ENCODE results near the gene NAA10.
"Not testable (repeated sequence)": the region's sequence is repeated elsewhere in the genome, so short reads cannot be mapped to it uniquely, and the experiment has no call there.

Gene NAA10

GRCh38 chrX:153934762-153935325 is at the start of gene NAA10:
NAA10 (minus strand) TSS chrX:153935037; CDS start chrX:153934904, 133 bp downstream.
- DNase-seq = peak; percentile 80

- DNase-seq = no peak
These were observed 48.5 kb upstream of the NAA10 start for GRCh38 chrX:153983321-153983801.

GRCh38 chrX:153981771-153982533 is 47.1 kb upstream of the NAA10 start:
- no peak for DNase-seq

- no peak for DNase-seq
These were observed 46.4 kb upstream of the NAA10 start for GRCh38 chrX:153981231-153981630.

GRCh38 chrX:153980394-153980793 is 45.6 kb upstream of the NAA10 start:
- not testable (repeated sequence) for DNase-seq

- DNase-seq = no peak
These were observed 40.0 kb upstream of the NAA10 start for GRCh38 chrX:153974726-153975286.

GRCh38 chrX:153974003-153974725 is 39.3 kb upstream of the NAA10 start:
- DNase-seq = peak; percentile 40

GRCh38 chrX:153973127-153974002 is 38.5 kb upstream of the NAA10 start:
- DNase-seq = peak; percentile 85

GRCh38 chrX:153972368-153973126 is 37.7 kb upstream of the NAA10 start, which contains the start of gene TMEM187:
TMEM187 (plus strand) TSS chrX:153972754; CDS start chrX:153982063, 9,309 bp downstream.
- peak; percentile 94 for DNase-seq

GRCh38 chrX:153971450-153972367 is 36.9 kb upstream of the NAA10 start, which contains the start of gene HCFC1:
HCFC1 (minus strand) TSS chrX:153971818; CDS start chrX:153970840, 978 bp downstream.
- DNase-seq = peak; percentile 93

- DNase-seq = peak; percentile 85
These were observed 36.2 kb upstream of the NAA10 start for GRCh38 chrX:153971124-153971449.

GRCh38 chrX:153970357-153971123 is 35.7 kb upstream of the NAA10 start:
- DNase-seq = peak; percentile 51

GRCh38 chrX:153969904-153970356 is 35.1 kb upstream of the NAA10 start:
- DNase-seq = no peak

- DNase-seq = no peak
These were observed 34.5 kb upstream of the NAA10 start for GRCh38 chrX:153969125-153969903.

- DNase-seq = no peak
These were observed 33.9 kb upstream of the NAA10 start for GRCh38 chrX:153968754-153969124.

- no peak for DNase-seq
These were observed 33.4 kb upstream of the NAA10 start for GRCh38 chrX:153968255-153968654.

- no peak for DNase-seq
These were observed 32.8 kb upstream of the NAA10 start for GRCh38 chrX:153967536-153968224.
